Parathyroid adenoma (tissue), 2 donors: ENCODE results near the gene NME7.
"Not testable (repeated sequence)": the region's sequence is repeated elsewhere in the genome, so short reads cannot be mapped to it uniquely, and the experiment has no call there.

Source experiments
- H2AFZ ChIP-seq: fragments of 300-600 bp; sonication (generic); one replicate; pipeline ENCODE4 v1.7.0; 2017; ENCODE audit warnings: antibody characterized with exemption, mild to moderate bottlenecking
- H3K27ac ChIP-seq: fragments of 300-600 bp; sonication (generic); one replicate; pipeline ENCODE4 v1.7.0; 2017
- H3K27me3 ChIP-seq: fragments of 300-600 bp; sonication (generic); one replicate; pipeline ENCODE4 v1.7.0; 2017; ENCODE audit warnings: low read length; ENCODE audit not compliant: control insufficient read depth, insufficient read depth
- H3K36me3 ChIP-seq: fragments of 300-600 bp; sonication (generic); one replicate; pipeline ENCODE4 v1.7.0; 2017; ENCODE audit warnings: low read length; ENCODE audit not compliant: control insufficient read depth, insufficient read depth
- H3K4me1 ChIP-seq: fragments of 300-600 bp; sonication (generic); one replicate; pipeline ENCODE4 v1.7.0; 2017; ENCODE audit warnings: control low read depth
- H3K4me2 ChIP-seq: fragments of 300-600 bp; sonication (generic); one replicate; pipeline ENCODE4 v1.7.0; 2017; ENCODE audit warnings: low read length
- H3K4me3 ChIP-seq: fragments of 300-600 bp; sonication (generic); one replicate; pipeline ENCODE4 v1.7.0; 2017; ENCODE audit warnings: low read depth, low read length
- H3K79me2 ChIP-seq: fragments of 300-600 bp; sonication (generic); one replicate; pipeline ENCODE4 v1.7.0; 2017; ENCODE audit warnings: control low read depth
- H3K9ac ChIP-seq: fragments of 300-600 bp; sonication (generic); one replicate; pipeline ENCODE4 v1.7.0; 2017; ENCODE audit warnings: mild to moderate bottlenecking
- H3K9me3 ChIP-seq: fragments of 300-600 bp; sonication (generic); one replicate; pipeline ENCODE4 v1.7.0; 2017; ENCODE audit warnings: low read length; ENCODE audit not compliant: control insufficient read depth
- TF ChIP-seq, protein P1 (sequence below): fragments of 300-600 bp; sonication (generic); IDR thresholded peaks from one replicate; pipeline ENCODE4 v1.7.0; 2017; ENCODE audit warnings: antibody characterized with exemption, mild to moderate bottlenecking
- donor health status: primary hyperparathyroidism.

NME7 gene

DNA sequence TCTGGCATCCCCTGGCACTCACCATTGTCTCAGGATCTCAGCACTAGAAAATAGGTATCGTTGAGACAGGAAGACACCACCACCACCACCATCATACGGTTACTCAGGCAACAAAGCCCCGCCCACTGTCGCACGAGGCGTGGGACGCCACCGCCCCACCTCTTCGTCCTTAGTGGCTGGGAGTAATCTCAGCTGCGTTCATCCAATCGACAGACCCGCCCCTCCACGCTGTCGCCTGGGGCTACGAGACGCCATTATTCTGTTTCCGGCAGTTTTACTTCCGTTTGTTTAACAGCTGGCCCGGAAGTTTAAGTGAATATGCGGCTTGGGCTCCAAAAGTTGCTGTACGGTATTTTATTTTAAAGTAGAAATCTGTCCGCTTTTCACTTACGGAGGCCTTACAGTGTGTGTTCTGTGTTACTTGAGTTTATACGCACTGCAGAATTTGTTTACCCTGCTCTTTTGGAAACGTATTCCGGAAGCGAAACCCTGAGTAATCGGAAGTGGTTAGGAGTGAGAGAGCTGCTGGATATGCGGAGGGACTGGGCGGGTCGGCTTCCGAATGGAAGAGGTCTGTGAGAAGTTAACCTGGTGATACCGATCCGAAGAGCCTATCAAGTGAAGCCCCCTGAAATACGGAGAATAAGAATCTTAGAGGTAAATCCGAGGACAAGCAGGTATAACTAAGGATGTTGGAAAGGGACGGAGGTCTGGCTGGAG, at the start of gene NME7, which contains the start of gene BLZF1:
Gene NME7 (minus strand): TSS at position 112 of the 720 bp plus-strand sequence. CDS start 87 bp downstream, at position 25.
Gene BLZF1 (plus strand): TSS at position 510 of the 720 bp plus-strand sequence. CDS start 1,328 bp downstream, outside the sequence.
- H3K9ac ChIP-seq: no peak within 1 kb of the TSS
- H3K4me1 ChIP-seq: no peaks in the 10 kb centered on the region
- H2AFZ ChIP-seq: peak within 1 kb of the TSS; percentile 89
- peak within 1 kb of the TSS; percentile 89 for H3K27ac ChIP-seq
- H3K9me3 ChIP-seq: no peaks in the 10 kb centered on the region
- TF ChIP-seq, protein P1, sequence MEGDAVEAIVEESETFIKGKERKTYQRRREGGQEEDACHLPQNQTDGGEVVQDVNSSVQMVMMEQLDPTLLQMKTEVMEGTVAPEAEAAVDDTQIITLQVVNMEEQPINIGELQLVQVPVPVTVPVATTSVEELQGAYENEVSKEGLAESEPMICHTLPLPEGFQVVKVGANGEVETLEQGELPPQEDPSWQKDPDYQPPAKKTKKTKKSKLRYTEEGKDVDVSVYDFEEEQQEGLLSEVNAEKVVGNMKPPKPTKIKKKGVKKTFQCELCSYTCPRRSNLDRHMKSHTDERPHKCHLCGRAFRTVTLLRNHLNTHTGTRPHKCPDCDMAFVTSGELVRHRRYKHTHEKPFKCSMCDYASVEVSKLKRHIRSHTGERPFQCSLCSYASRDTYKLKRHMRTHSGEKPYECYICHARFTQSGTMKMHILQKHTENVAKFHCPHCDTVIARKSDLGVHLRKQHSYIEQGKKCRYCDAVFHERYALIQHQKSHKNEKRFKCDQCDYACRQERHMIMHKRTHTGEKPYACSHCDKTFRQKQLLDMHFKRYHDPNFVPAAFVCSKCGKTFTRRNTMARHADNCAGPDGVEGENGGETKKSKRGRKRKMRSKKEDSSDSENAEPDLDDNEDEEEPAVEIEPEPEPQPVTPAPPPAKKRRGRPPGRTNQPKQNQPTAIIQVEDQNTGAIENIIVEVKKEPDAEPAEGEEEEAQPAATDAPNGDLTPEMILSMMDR: no peak
- peak within 1 kb of the TSS; percentile 88 for H3K4me3 ChIP-seq
- peaks cover 7% of the 10 kb centered on the region for H3K79me2 ChIP-seq
- H3K27me3 ChIP-seq: no peaks in the 10 kb centered on the region
- no peaks in the 10 kb centered on the region for H3K36me3 ChIP-seq
- H3K4me2 ChIP-seq: peak within 1 kb of the TSS; percentile 84

- no peak overlapping the region for H2AFZ ChIP-seq
- no peaks in the 10 kb centered on the region for H3K79me2 ChIP-seq
- no peaks in the 10 kb centered on the region for H3K4me1 ChIP-seq
- H3K27me3 ChIP-seq: no peaks in the 10 kb centered on the region
- no peak overlapping the region for H3K27ac ChIP-seq
- H3K4me2 ChIP-seq: no peak overlapping the region
- H3K4me3 ChIP-seq: no peak overlapping the region
- H3K9me3 ChIP-seq: no peaks in the 10 kb centered on the region
- H3K36me3 ChIP-seq: no peaks in the 10 kb centered on the region
- H3K9ac ChIP-seq: no peak overlapping the region
- TF ChIP-seq, protein P1: no peak
Measured at GRCh38 chr1:169414952-169415351, 47.4 kb upstream of the NME7 start.

DNA sequence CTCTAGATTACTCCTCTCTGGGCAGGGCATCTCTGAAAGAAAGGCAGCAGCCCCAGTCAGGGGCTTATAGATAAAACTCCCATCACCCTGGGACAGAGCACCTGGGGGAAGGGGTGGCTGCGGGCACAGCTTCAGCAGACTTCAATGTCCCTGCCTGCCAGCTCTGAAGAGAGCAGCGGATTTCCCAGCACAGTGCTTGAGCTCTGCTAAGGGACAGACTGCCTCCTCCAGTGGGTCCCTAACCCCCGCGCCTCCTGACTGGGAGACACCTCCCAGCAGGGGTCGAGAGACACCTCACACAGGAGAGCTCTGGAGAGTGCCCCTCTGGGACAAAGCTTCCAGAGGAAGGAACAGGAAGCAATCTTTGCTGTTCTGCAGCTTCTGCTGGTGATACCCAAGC, 40.7 kb upstream of the NME7 start:
- not testable (repeated sequence) for H3K27me3 ChIP-seq, H3K4me1 ChIP-seq, H3K4me2 ChIP-seq, H2AFZ ChIP-seq, H3K79me2 ChIP-seq, H3K36me3 ChIP-seq, H3K9me3 ChIP-seq, H3K4me3 ChIP-seq, H3K9ac ChIP-seq, H3K27ac ChIP-seq

DNA sequence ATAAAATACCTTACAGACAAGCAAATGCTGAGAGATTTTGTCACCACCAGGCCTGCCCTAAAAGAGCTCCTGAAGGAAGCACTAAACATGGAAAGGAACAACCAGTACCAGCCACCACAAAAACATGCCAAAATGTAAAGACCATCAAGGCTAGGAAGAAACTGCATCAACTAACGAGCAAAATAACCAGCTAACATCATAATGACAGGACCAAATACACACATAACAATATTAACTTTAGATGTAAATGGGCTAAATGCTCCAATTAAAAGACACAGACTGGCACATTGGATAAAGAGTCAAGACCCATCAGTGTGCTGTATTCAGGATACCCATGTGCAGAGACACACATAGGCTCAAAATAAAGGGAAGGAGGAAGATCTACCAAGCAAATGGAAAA, 35.0 kb upstream of the NME7 start:
- H3K4me1 ChIP-seq, H3K9ac ChIP-seq, H3K27ac ChIP-seq, H3K36me3 ChIP-seq, H3K9me3 ChIP-seq, H3K79me2 ChIP-seq, H2AFZ ChIP-seq, H3K4me2 ChIP-seq, H3K27me3 ChIP-seq, H3K4me3 ChIP-seq: not testable (repeated sequence)

- H3K27me3 ChIP-seq: no peaks in the 10 kb centered on the region
- no peaks in the 10 kb centered on the region for H3K9me3 ChIP-seq
- TF ChIP-seq, protein P1: no peak
- no peaks in the 10 kb centered on the region for H3K4me1 ChIP-seq
- H3K79me2 ChIP-seq: no peaks in the 10 kb centered on the region
- H3K4me3 ChIP-seq: no peak overlapping the region
- no peaks in the 10 kb centered on the region for H3K36me3 ChIP-seq
- H3K4me2 ChIP-seq: no peak overlapping the region
- no peak overlapping the region for H2AFZ ChIP-seq
- no peak overlapping the region for H3K9ac ChIP-seq
- H3K27ac ChIP-seq: no peak overlapping the region
Measured at GRCh38 chr1:169395955-169396354, 28.4 kb upstream of the NME7 start.
